ENCODE results near the gene AURKAIP1.

The AURKAIP1 gene

DNA sequence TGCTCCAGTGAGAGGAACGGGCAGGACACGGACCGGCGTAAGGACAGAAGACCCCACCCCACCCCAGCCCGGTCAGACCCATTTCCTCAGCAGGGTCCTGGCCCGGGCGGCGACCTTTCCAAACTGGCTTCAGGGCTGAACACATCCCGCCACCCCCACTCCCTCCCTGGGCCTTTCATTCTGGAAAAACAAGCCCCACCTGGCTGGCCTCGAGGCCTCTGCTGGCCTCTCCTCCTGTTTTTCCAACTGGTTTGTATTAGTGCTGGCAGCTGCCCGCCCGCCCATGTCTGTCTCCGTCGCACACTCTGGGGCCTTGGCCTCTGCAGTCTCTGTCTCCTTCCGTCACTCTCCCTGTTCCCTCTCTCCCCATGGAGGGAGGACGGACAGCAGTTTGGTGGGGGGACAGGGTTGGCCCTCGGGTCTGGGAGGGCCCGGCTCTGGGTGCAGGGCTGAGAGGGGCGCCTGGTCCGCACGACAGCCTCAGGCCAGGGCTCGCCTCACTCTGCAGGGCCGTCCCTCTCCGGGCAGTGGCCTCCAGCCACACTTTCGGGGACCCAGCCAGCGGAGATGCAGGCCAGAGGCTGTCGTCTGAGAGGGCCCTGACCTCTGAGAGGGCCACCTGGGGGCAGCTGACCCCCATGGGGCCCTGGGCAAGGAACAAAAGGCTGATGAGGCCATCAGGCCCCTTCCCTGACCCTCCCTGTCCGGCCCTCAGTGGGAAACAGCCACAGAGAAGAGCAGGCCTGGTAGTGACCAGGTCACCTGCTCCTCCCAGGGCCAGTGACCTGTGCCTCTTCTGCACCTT is 15.1 kb downstream of the AURKAIP1 start:
- DNase-seq (ENCODE audit: low spot score): no peak

DNA sequence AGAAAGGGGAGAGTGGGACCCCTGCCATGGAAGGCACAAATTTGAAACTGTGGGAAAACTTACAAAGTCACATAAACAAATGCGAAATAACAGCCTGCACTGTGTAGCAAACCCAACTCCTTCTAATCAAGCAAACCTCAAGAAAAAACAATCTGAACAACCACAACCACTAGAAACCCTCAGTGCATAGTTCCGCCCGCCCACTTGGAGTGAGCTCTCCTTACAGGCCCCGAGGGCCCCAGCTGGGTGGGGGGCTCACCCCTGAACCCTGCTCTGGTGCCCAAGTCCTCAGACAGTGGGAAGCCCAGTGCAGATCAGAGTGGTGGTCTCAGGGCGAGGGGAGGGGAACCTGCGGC is 15.7 kb downstream of the AURKAIP1 start:
- DNase-seq (ENCODE audit: low spot score): no peak

DNA sequence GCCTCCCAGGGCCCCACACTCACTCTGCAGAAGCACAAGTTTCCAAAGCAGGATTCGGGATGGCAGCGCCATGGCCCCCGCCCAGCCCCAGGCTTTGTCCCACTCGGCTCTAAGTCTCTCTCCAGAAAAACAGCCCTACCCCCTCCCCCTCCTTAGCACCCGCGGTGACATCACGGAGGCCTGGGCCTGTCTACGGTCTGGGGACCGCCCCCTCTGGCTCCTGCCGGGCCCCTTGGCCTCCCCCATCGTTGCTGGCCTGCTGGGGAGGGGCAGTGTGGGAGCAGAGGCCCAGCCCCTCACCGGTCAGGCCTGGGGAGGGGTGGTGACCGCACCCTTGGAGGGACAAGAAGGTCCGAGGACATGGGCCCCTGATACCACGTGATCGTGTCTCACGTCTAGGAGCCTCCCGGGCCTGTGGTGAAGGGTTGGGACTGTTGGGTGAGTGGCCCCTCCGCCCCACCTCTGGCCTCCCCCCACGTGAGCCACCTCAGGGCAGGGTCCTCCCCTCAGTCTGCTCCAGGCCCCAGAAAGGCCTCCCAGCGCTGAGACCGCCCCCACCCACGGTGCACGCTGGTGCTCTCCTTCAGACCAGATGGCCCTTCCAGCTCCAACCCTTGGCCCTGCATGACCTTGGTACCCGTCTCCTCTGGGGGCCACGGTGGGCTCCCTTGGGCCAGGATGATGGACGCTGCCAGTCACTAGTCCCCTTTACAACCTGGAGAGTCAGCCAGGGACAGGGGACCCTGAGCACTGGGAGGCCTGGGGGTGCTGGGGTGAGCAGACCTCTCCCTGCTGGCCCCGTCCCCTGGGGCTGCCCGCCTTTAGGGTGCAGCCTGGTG is 16.4 kb downstream of the AURKAIP1 start, which contains the start of gene MXRA8:
MXRA8 (minus strand) TSS at position 123 of the 839 bp plus-strand sequence; CDS start at position 72, 51 bp downstream.
- DNase-seq (ENCODE audit: low spot score): no peak

DNA sequence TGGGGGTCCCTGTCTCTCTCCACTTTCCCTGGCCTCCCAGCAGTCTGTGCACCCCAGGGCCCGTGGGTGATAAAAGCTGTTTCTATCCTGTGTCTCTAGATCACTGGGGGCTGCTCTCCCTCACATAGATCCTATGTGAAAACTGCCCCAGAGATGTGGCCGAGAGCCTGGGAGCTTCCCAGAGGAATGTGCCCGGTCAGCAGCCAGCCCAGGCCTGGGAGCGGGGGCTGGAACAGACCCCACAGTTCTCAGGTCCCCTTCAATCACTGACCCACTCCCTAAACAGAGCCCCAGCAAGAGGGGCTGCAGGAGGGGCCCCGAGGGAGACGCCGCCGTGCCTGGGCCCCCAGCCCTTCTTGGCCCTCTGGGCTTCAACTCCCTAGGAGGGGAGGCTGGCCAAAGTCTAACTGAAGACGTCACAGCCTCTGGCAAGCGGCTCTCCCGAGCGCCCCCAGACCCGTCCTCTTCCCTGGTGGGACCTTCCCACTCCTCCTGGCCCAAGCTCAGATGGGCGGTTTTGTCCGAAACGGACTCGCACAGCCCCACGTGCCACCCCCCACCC is 17.1 kb downstream of the AURKAIP1 start:
- DNase-seq (ENCODE audit: low spot score): no peak

DNA sequence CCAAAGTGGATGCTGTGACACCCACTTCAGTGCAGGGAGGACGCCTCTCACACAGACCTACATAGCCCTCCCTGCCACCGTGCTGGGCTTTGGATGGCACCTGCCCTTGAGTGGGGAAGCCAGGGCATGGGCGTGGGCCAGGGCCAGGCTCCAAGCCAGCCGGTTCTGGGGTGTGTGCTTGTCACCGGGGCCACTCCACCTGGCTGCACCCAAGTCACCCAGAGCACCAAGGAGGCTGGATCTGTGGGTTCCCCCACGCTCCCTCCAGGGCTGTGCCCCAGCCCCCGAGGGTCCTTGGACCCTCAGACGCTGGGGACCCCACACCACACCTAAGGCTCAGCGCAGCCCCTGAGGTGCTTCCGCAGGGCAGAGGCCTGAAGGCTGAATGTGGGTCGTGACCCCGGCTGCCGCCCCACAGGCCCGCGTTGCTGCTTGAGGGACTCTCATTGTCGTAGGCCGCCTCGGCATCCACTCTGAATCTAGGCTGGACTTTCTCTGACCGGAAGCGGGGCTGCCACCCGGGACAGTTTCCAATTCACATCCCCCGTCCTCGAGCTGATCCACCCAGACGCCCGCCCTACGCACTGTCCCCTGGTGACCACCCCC is 18.1 kb downstream of the AURKAIP1 start:
- DNase-seq (ENCODE audit: low spot score): no peak

- no peak for DNase-seq (ENCODE audit: low spot score)
Measured at GRCh38 chr1:1356166-1356795, 18.7 kb downstream of the AURKAIP1 start.

- no peak for DNase-seq (ENCODE audit: low spot score)
Measured at GRCh38 chr1:1355416-1355815, 19.6 kb downstream of the AURKAIP1 start.

GRCh38 chr1:1354271-1355247 is 20.4 kb downstream of the AURKAIP1 start:
- DNase-seq (ENCODE audit: low spot score): no peak

GRCh38 chr1:1353389-1354151 is 21.4 kb downstream of the AURKAIP1 start:
- DNase-seq (ENCODE audit: low spot score): no peak

DNA sequence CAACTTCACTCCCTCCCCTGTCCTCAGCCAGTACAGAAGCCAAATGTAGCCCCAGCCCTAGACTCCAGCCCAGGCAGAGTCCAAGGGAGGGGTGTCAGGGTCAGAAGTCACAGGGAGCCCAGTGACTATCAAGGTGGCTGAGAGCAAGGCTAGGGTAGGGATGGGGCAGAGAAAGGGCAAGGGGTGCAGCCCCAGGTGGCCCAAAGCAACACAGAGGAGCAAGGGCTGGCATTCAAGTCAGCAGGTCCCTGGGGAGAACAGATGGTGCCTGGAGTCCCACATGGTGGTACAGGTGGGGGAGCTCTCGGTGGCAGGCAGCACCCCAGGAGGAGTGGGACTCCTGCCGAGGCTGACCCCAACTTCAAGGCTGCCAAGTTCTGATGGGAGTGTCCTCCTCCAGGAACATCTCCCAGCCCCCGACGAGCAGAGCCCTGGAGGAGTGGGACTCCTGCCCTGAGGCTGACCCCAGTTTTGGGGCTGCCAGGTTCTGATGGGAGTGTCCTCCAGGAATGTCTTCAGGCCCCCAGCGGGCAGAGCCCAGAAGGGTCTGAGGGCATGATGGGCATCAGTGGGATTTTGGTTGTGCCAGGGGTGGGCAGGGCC is 22.1 kb downstream of the AURKAIP1 start:
- DNase-seq (ENCODE audit: low spot score): no peak

DNA sequence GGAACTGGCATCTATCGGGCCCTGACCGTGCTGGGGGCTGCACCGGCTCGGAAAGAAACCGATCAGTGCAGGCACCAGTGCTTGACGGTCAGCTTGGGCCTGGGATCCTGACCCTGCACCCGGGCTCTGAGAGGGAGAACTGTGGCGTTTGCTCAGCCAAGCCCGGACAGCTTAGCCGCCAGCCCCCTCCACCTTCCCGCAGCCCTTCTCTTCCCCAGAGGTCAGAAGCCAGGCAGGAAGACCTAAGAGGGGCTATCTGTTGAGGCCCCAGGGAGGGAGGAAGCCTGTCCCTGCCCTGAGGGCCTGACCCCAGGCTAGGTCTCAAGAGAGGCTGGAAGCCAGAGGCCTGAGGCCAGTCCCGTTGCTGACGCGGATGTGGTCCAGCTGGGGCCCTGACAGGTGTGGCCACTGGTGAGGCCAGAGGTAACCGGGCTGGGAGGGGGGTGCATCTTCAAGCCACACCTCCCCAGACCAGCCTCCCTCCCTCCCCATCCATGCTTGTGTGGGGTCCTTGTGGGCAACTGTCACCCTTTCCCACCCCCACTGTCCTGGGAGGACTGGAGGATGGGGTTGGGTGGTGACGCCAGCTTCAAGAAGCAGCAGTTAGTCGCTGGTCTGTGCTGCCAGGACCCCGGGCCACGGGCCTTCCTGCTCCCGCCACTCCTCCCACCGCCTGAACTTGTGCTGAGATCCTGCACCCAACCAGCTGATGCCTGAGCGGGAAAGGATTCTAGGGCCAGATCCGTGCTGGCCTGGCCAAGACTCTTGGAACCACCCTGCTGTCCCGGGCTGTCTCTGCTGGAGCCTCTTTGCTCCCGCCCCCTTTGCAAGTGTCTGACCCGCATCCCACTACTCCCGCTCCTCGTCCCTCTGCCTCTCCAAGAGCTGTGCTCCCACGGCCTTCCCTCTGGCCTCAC is 23.2 kb downstream of the AURKAIP1 start:
- no peak for DNase-seq (ENCODE audit: low spot score)

DNA sequence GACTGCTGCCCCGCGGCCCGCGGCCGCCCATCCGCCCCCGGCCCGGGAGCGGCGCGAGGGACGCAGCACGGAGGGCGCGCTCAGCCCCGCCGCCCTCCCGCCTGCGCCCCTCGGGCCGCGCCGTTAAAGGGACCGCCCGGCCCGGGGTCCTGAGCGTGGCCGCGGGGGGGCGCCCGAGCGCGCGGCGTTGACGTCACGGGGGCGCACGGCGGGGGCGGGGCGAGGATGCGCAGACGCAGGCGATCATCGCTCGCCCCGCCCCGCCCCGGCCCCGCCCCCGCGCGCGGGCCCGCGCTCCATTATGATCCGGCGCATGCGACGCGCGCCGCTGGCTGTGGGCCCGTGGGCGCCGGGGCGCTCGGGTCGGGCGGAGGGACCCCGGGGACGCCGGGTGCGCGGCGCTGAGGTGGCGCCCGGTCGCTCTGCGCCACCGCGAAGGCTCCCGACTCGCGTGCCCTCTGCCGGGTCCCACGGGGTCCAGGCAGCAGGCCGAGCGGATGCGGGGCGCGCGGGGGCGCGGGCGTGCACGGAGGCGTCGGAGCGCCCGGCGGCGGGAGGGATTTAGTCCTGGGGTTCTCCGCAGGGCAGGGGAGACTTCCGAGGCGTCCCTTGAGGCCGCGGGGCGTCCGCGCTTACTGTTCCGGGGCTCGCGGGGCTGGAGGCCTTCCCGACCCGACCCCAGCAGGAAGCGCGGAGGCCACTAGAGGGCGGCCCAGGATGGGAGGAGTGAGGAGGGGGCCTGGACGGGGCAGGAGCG is 25.6 kb downstream of the AURKAIP1 start, which contains the start of gene DVL1:
DVL1 (minus strand) TSS at position 163 of the 757 bp plus-strand sequence. CDS start 353 bp downstream, outside the sequence.
- DNase-seq (ENCODE audit: low spot score): peak; percentile 80

- no peak for DNase-seq (ENCODE audit: low spot score)
Measured at GRCh38 chr1:1348420-1349255, 26.4 kb downstream of the AURKAIP1 start.

DNA sequence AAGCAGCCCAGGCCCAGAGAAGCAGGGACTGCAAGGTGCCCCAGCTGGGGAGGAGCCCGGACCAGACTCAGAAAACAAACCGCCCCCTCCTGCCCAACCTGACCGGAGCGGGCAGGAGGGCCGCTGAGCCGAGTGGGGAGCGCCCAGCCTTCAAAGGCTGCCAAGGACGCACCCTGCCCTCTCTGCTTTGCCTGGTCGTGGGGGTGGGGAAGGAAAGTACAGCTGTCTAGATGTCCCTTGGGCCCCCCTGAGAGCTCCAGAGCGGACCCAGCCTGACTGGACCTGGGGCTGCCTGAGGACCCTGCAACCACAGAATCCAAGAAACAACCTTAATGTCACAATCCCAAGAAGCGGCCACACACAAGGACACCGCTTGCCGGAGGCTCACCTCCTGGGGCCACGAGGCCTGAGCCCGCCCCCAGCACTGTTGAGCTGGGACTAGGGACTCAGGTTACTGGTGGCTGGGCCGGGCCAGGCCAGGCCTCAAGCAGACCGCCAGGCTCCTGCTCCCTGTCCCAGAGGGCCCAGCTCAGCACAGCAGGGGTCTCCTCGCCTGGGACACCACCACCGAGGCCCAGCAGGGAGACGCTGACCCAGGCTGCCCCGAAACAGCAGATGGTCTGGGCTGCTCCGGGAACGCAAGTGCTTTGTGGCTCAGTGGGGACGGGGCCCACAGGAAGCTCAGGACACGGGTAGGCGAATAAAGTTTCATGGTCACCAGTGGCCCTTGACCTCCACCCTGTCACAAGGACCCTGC is 27.2 kb downstream of the AURKAIP1 start:
- no peak for DNase-seq (ENCODE audit: low spot score)

DNA sequence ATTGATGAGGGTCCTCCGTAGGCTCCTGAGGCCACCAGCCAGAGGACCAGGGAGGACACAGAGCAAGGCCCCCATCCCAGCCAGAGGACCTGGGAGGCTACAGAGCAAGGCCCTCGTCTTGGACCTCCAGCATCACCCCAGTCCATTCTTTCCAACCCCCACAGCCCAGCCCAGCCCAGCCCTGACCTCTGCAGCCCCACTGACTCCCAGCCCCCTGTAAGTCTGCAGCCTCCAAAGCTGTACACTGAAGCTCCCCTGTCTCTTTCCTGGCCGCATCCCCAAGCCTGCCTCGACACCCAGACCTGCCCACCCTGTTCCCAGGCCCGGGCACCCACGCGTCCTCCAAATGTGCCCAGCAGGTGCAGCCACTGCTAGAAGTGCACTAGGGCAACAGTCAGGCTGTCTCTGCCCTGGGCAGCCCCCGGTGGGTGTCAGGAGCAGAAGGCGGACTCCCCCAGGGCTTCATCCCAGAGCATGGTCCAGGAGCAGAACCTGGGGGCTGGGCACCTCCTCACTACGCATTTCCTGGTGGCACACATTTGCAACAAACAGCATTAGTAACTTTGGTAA is 27.9 kb downstream of the AURKAIP1 start:
- no peak for DNase-seq (ENCODE audit: low spot score)

- no peak for DNase-seq (ENCODE audit: low spot score)
Measured at GRCh38 chr1:1346501-1346890, 28.5 kb downstream of the AURKAIP1 start.
